ENCODE results near the gene ACAN. TPM values are rescaled to one million over a fixed set of nuclear protein-coding genes. Genes with fewer than 3 reads are reported as not detected.

The ACAN gene
- total RNA-seq, 1 experiment from 2014 or later = 0.50 TPM

GRCh38 chr15:88847144-88847543 is 43.9 kb downstream of the ACAN start:
- no peaks in the 10 kb centered on the region for H4K20me1 ChIP-seq (ENCODE audit: control insufficient read depth, insufficient read depth, insufficient read length)
- H3K4me1 ChIP-seq (ENCODE audit: insufficient read depth, low read length) = no peaks in the 10 kb centered on the region
- H3K23me2 ChIP-seq (ENCODE audit: insufficient read length, low read depth, low read length, poor library complexity, severe bottlenecking) = no peaks in the 10 kb centered on the region
- H3K14ac ChIP-seq (ENCODE audit: insufficient read depth, low read length) = no peak overlapping the region
- H2BK120ac ChIP-seq (ENCODE audit: low read depth, low read length, poor library complexity, severe bottlenecking) = no peak overlapping the region
- H4K91ac ChIP-seq (ENCODE audit: insufficient read length, low read depth, low read length) = no peak overlapping the region
- H3T11ph ChIP-seq (ENCODE audit: low read length) = no peak overlapping the region
- Mint-ChIP-seq H3K9me3 (no peaks in the 10 kb centered on the region), H3K27me3 (ENCODE audit: low read depth) (peaks cover 3% of the 10 kb centered on the region), H3K36me3 (ENCODE audit: insufficient read depth in 1 of 3, low read depth in 3 of 3) (no peaks in the 10 kb centered on the region), H3K4me1 (peaks cover 0 to 8% of the 10 kb centered on the region in 2 experiments; a peak in 2 of 4 replicates), H3K4me3 (no peak overlapping the region), H3K27ac (no peak overlapping the region; a peak in 1 of 7 replicates)
- H2AK5ac ChIP-seq (ENCODE audit: insufficient read length, low read length) = no peak overlapping the region
- no peak overlapping the region for H2BK12ac ChIP-seq (ENCODE audit: insufficient read length, low read depth, low read length)
- DNase-seq = no peak
- no peak overlapping the region for H3K27ac ChIP-seq (ENCODE audit: insufficient read length, low read depth, low read length)
- H3K56ac ChIP-seq (ENCODE audit: insufficient read length, low read depth, low read length) = no peak overlapping the region
- no CpG with 5 or more reads among the region's 20 CpGs for WGBS (ENCODE audit: extremely low coverage, insufficient read length, low lambda C conversion rate)
- no peak overlapping the region for H3K23ac ChIP-seq (ENCODE audit: insufficient read length, low read depth, low read length)
- no peak overlapping the region for H4K5ac ChIP-seq (ENCODE audit: insufficient read length, low read depth, low read length)
- H3K79me2 ChIP-seq (ENCODE audit: insufficient read depth, low read length) = no peaks in the 10 kb centered on the region
- no peak overlapping the region for H3K9ac ChIP-seq (ENCODE audit: extremely low read depth, insufficient read length, low read length)
- no peak overlapping the region for H3K4ac ChIP-seq (ENCODE audit: low read depth, low read length)
- H2BK5ac ChIP-seq (ENCODE audit: insufficient read length, low read length) = no peak overlapping the region
- no peak overlapping the region for H3K4me2 ChIP-seq (ENCODE audit: insufficient read depth, insufficient read length, low read length)
- no peak overlapping the region for H2BK15ac ChIP-seq (ENCODE audit: low read depth, low read length)
- H3K18ac ChIP-seq (ENCODE audit: insufficient read length, low read depth, low read length) = no peak overlapping the region
- H3K9me3 ChIP-seq (ENCODE audit: control insufficient read depth, low read depth, low read length) = no peaks in the 10 kb centered on the region
- H2BK20ac ChIP-seq (ENCODE audit: low read depth, low read length, poor library complexity, severe bottlenecking) = no peak overlapping the region
- no peak overlapping the region for H4K8ac ChIP-seq (replicated peaks; ENCODE audit: insufficient read length, low read depth, low read length)
- no peak overlapping the region for H2AFZ ChIP-seq (ENCODE audit: low read length)
- H3K27me3 ChIP-seq (ENCODE audit: insufficient read depth, low read length) = no peaks in the 10 kb centered on the region
- H3K79me1 ChIP-seq (ENCODE audit: insufficient read depth, low read depth, low read length, poor library complexity, severe bottlenecking) = no peaks in the 10 kb centered on the region
- no peak for TF ChIP-seq CTCF (conservative IDR thresholded peaks at IDR 0.05)
